CD14-positive monocyte (primary cell): Measurements from ENCODE around the gene SFMBT2. TPM values are rescaled to one million over a fixed set of nuclear protein-coding genes. Genes with fewer than 3 reads are reported as not detected.
A peak's percentile ranks its signal among the peaks of the same experiment; 100 is the strongest.

Experiments used
- DNase-seq, 3 donors: peaks; one replicate each; pipeline ENCODE4 v3.0.0-alpha.2; 2011 to 2022
- H2AFZ ChIP-seq: 2 replicates; pipeline ENCODE4 v1.6.0; 2012; ENCODE audit warnings: mild to moderate bottlenecking, low read depth, low read length, inconsistent platforms; ENCODE audit not compliant: insufficient read depth, poor library complexity, severe bottlenecking
- H3K27ac ChIP-seq, 2 donors: 1 replicate in 1 of 2; 2 replicates in 1 of 2; pipeline ENCODE4 v1.5.1; 2012 to 2013; ENCODE audit warnings: low read length in 2 of 2, control low read depth in 1 of 2, inconsistent platforms in 1 of 2, low read depth in 1 of 2, mild to moderate bottlenecking in 1 of 2
- H3K27me3 ChIP-seq, 2 donors: one replicate each; pipeline versions ENCODE4 v1.6.0 to v1.6.1; 2011 to 2013; ENCODE audit warnings: low read length in 2 of 2; ENCODE audit not compliant: control insufficient read depth in 2 of 2, insufficient read depth in 2 of 2
- H3K36me3 ChIP-seq, 2 donors: replicated peaks in 1 of 2; 1 replicate in 1 of 2; 2 replicates in 1 of 2; pipeline versions ENCODE4 v1.5.1 to v1.6.1; 2012 to 2013; ENCODE audit warnings: low read length in 2 of 2, control low read depth in 1 of 2, inconsistent platforms in 1 of 2, mild to moderate bottlenecking in 1 of 2; ENCODE audit not compliant: insufficient read depth in 2 of 2, control insufficient read depth in 1 of 2
- H3K4me1 ChIP-seq, 2 donors: 1 replicate in 1 of 2; 2 replicates in 1 of 2; pipeline versions ENCODE4 v1.5.1 to v1.6.1; 2012 to 2013; ENCODE audit warnings: low read length in 2 of 2, control low read depth in 1 of 2, inconsistent platforms in 1 of 2, mild to moderate bottlenecking in 1 of 2, moderate library complexity in 1 of 2; ENCODE audit not compliant: insufficient read depth in 2 of 2, control insufficient read depth in 1 of 2
- H3K4me2 ChIP-seq: replicated peaks from 2 replicates; pipeline ENCODE3; 2012; ENCODE audit warnings: low read length, moderate library complexity, mild to moderate bottlenecking; ENCODE audit not compliant: poor library complexity, severe bottlenecking; ENCODE audit errors: extremely low read depth
- H3K4me3 ChIP-seq, 3 experiments: fragments of 200-600 bp in 1 of 3; sonication (generic) in 1 of 3; replicated peaks in 1 of 3; 1 replicate in 2 of 3; 2 replicates in 1 of 3; pipeline ENCODE4 v1.5.1; 2011 to 2013; ENCODE audit warnings: low read length in 3 of 3, mild to moderate bottlenecking in 3 of 3, control low read depth in 2 of 3, low read depth in 2 of 3, inconsistent platforms in 1 of 3, moderate library complexity in 1 of 3
- H3K79me2 ChIP-seq: 2 replicates; pipeline ENCODE4 v1.6.0; 2012; ENCODE audit warnings: mild to moderate bottlenecking, control low read depth, inconsistent platforms, low read length, moderate library complexity; ENCODE audit not compliant: insufficient read depth
- H3K9ac ChIP-seq: 2 replicates; pipeline ENCODE4 v1.6.0; 2017; ENCODE audit warnings: low read length, mild to moderate bottlenecking; ENCODE audit not compliant: insufficient read depth, poor library complexity, severe bottlenecking
- H3K9me3 ChIP-seq, 2 donors: replicated peaks in 1 of 2; 1 replicate in 1 of 2; 2 replicates in 1 of 2; pipeline versions ENCODE4 v1.5.1 to v1.6.1; 2012 to 2013; ENCODE audit warnings: low read length in 2 of 2, control low read depth in 1 of 2; ENCODE audit not compliant: control insufficient read depth in 1 of 2, insufficient read depth in 1 of 2
- H4K20me1 ChIP-seq: 2 replicates; pipeline ENCODE4 v1.6.0; 2012; ENCODE audit warnings: mild to moderate bottlenecking, low read length, control low read depth, moderate library complexity; ENCODE audit not compliant: insufficient read depth
- H3K27ac Mint-ChIP-seq, 7 donors: one replicate each; pipeline ENCODE4 v1.8.0; 2020; ENCODE audit warnings: mild to moderate bottlenecking in 7 of 7, mixed read lengths in 7 of 7, moderate library complexity in 6 of 7, inconsistent platforms in 2 of 7
- H3K27me3 Mint-ChIP-seq, 3 donors: one replicate each; pipeline ENCODE4 v1.8.0; 2021 to 2022; ENCODE audit warnings: low read depth in 3 of 3, mild to moderate bottlenecking in 3 of 3, mixed read lengths in 3 of 3, moderate library complexity in 3 of 3, inconsistent platforms in 1 of 3
- H3K36me3 Mint-ChIP-seq, 2 donors: one replicate each; pipeline ENCODE4 v1.8.0; 2020; ENCODE audit warnings: mixed read lengths in 2 of 2, inconsistent platforms in 1 of 2, mild to moderate bottlenecking in 1 of 2
- H3K4me1 Mint-ChIP-seq: one replicate; pipeline ENCODE4 v1.8.0; 2020; ENCODE audit warnings: mild to moderate bottlenecking, mixed read lengths
- H3K4me3 Mint-ChIP-seq, 2 donors: one replicate each; pipeline ENCODE4 v1.8.0; 2020; ENCODE audit warnings: mild to moderate bottlenecking in 2 of 2, mixed read lengths in 2 of 2, moderate library complexity in 1 of 2
- H3K9me3 Mint-ChIP-seq, 7 donors: one replicate each; pipeline ENCODE4 v1.8.0; 2020 to 2022; ENCODE audit warnings: mixed read lengths in 7 of 7, mild to moderate bottlenecking in 6 of 7, moderate library complexity in 6 of 7, inconsistent platforms in 2 of 7
- CTCF ChIP-seq: fragments of 200-600 bp; IDR thresholded peaks from one replicate; pipeline ENCODE4 v1.8.0; 2022; ENCODE audit warnings: antibody characterized with exemption, mild to moderate bottlenecking
- WGBS: methylation state at CpG from one replicate; pipeline ENCODE4 v1.1.5; 2013; ENCODE audit warnings: missing lambda C conversion rate; ENCODE audit not compliant: insufficient coverage; 5-methylcytosine and 5-hydroxymethylcytosine counted together
- intact Hi-C, 2 donors: fragments of 100-400 bp; cut with micrococcal nuclease; formaldehyde crosslinking; loops; one replicate each; pipeline versions ENCODE4 v1.15.0 to v1.15.1; 2023
- polyA plus RNA-seq, 3 donors: library from polyadenylated mRNA; depleted of rRNA in 1 of 3; unstranded in 2 of 3; stranded (reverse) in 1 of 3; fragments of 300-500 nt in 2 of 3; fragments of >200 nt in 1 of 3; fragmentation: Illumina TruSeq in 2 of 3; gene quantifications; 1 replicate in 2 of 3; 2 replicates in 1 of 3; pipeline ENCODE4 v1.2.3, GENCODE V29; 2012 to 2021

Gene SFMBT2
- polyA plus RNA-seq, 3 donors = 0.53 to 10.9 (median 1.6) TPM

DNA sequence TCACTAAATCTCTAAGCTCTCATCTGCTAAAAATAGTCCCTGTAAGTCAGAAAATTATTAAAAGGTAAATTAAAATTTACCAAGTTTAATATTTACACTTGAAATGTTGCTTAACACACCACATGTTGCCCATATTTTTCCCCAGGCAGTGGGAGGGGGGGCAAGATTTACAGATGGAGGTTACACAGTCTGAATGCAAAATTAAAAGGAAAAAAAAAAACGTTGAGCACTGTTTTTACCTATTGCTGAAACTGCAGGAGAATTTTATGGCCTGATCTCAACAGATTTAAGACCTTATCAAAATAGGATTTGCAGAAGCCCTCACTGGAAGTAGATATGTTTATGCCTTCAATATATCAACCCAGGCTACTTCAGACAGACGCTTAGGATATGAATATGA is 133.4 kb downstream of the SFMBT2 start:
- H4K20me1 ChIP-seq = no peaks in the 10 kb centered on the region
- Mint-ChIP-seq H3K27ac (no peak overlapping the region), H3K4me3 (no peak overlapping the region), H3K27me3 (peaks cover 0 to 2% (median 0%) of the 10 kb centered on the region in 3 donors), H3K4me1 (peaks cover 17% of the 10 kb centered on the region), H3K36me3 (peaks cover 12 to 40% of the 10 kb centered on the region in 2 donors), H3K9me3 (peaks cover 0 to 2% (median 0%) of the 10 kb centered on the region in 7 donors)
- no peak overlapping the region for H3K4me2 ChIP-seq
- no peak overlapping the region for H2AFZ ChIP-seq
- peaks cover 0 to 8% of the 10 kb centered on the region in 2 donors for H3K36me3 ChIP-seq
- no peak overlapping the region for H3K9ac ChIP-seq
- no peak for DNase-seq
- peaks cover 0 to 10% of the 10 kb centered on the region in 2 donors for H3K4me1 ChIP-seq
- TF ChIP-seq CTCF = no peak
- WGBS = no CpG with 5 or more reads among the region's 2 CpGs
- intact Hi-C loops = no loop called here
- H3K9me3 ChIP-seq = no peaks in the 10 kb centered on the region
- H3K4me3 ChIP-seq = no peak overlapping the region
- H3K27me3 ChIP-seq = no peaks in the 10 kb centered on the region
- no peak overlapping the region for H3K27ac ChIP-seq
- no peaks in the 10 kb centered on the region for H3K79me2 ChIP-seq

- no peak overlapping the region for H2AFZ ChIP-seq
- H3K4me2 ChIP-seq = no peak overlapping the region
- Mint-ChIP-seq H3K36me3 (peaks cover 12 to 48% of the 10 kb centered on the region in 2 donors), H3K27ac (peak overlapping the region in 5 of 7 donors; percentile 16 to 61 (median 54)), H3K9me3 (peaks cover 0 to 2% (median 0%) of the 10 kb centered on the region in 7 donors), H3K4me3 (no peak overlapping the region), H3K27me3 (peaks cover 0 to 2% (median 0%) of the 10 kb centered on the region in 3 donors), H3K4me1 (peaks cover 13% of the 10 kb centered on the region)
- no peaks in the 10 kb centered on the region for H4K20me1 ChIP-seq
- no peak for TF ChIP-seq CTCF
- no peak overlapping the region for H3K27ac ChIP-seq
- WGBS = 96% methylated on average over 6 of the region's 12 CpGs
- H3K4me3 ChIP-seq = no peak overlapping the region
- intact Hi-C loops = no loop called here
- H3K9ac ChIP-seq = no peak overlapping the region
- no peaks in the 10 kb centered on the region for H3K27me3 ChIP-seq
- peaks cover 0 to 10% of the 10 kb centered on the region in 2 donors for H3K4me1 ChIP-seq
- H3K9me3 ChIP-seq = no peaks in the 10 kb centered on the region
- DNase-seq = peak in 1 of 3 donors; percentile 18
- peaks cover 0 to 8% of the 10 kb centered on the region in 2 donors for H3K36me3 ChIP-seq
- H3K79me2 ChIP-seq = no peaks in the 10 kb centered on the region
Observed at GRCh38 chr10:7275761-7276440, 134.9 kb downstream of the SFMBT2 start.
